SKM-1 (cell line): ENCODE results near the gene DUSP21.
A peak's percentile ranks its signal among the peaks of the same experiment; 100 is the strongest.
"Not testable (repeated sequence)": the region's sequence is repeated elsewhere in the genome, so short reads cannot be mapped to it uniquely, and the experiment has no call there.

Source experiments
- DNase-seq: peaks from one replicate; lab custom pipeline; 2025; ENCODE audit not compliant: unreplicated experiment; lab: John Stamatoyannopoulos, UW

Gene DUSP21

GRCh38 chrX:44843753-44844152, at the start of gene DUSP21:
TSS of gene DUSP21 (plus strand) at chrX:44844021. CDS start at chrX:44844133, 112 bp downstream.
- DNase-seq, result no peak

- no peak for DNase-seq
Observed at GRCh38 chrX:44795945-44796450, 47.8 kb upstream of the DUSP21 start.

- no peak for DNase-seq
Observed at GRCh38 chrX:44802613-44803012, 41.2 kb upstream of the DUSP21 start.

DNA sequence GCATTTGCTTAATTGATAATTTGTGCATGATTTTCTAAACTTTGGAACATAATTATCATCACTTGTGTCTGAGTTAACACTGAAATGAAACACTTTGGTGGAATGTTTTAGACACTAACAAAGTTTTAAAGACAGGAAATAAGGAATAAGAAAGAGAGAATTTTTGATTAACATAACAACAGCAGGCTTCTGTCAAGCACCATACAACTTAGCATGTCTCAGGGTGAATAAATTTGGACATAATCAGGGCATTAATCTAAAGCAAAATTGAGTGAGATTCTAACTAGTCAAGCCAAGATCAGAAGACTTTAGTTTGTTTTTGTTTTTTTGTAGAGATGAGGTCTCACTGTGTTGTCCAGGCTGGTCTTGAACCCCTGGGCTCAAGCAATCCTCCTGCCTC, 28.1 kb upstream of the DUSP21 start:
- no peak for DNase-seq

DNA sequence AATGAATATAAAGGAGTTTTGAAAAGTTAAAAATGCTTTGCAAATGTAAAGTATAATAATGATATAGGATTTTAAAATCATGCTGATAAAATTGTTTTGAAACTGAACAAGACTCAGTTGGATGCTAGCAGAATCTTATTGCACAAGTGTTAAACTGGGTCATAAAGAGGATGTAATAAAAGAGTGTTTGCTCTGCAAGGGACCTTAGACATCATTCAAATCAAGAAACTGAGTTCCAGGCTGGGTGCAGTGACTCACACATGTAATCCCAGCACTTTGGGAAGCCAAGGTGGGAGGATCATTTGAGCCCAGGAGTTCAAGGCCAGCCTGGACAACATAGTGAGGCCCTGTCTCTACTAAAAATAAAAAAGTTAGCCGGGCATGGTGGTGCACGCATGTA, 27.5 kb upstream of the DUSP21 start:
- DNase-seq, result no peak

DNA sequence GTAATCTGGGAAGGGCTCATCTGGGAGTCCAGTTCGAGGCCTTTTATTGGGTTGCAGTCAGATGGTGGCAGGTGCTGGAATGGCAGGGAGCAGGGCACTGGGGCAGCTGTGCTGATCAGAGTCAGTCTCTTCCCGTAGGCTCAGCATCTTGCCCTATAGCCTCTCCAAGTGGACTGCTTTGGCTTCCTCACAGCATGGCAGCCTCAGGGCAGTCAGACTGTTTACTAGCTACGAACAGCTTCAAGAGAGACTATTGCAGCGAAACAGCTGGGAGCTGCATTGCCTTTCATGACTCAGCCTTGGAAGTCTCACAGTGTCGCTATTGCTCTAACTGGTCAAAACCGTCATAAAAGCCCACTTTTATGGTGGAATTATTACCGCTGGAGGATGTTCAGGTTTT, 26.8 kb upstream of the DUSP21 start:
- no peak for DNase-seq

DNA sequence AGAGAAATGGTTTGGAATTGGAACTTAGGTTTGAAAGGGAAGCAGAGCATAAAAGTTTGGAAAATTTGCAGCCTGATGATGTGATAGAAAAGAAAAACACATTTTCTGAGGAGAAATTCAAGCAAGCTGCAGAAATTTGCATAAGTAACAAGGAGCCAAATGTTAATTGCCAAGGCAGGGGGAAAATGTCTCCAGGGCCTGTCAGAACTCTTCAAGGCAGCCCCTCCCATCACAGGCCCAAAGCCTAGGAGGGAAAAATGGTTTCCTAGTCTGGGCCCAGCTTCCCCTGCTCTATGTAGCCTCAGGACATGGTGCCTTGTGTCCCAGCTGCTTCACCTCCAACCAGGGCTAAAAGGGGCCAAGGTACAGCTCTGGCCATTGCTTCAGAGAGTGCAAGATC, 21.2 kb upstream of the DUSP21 start:
- DNase-seq, result no peak

- DNase-seq, result not testable (repeated sequence)
Observed at GRCh38 chrX:44823193-44823592, 20.6 kb upstream of the DUSP21 start.

DNA sequence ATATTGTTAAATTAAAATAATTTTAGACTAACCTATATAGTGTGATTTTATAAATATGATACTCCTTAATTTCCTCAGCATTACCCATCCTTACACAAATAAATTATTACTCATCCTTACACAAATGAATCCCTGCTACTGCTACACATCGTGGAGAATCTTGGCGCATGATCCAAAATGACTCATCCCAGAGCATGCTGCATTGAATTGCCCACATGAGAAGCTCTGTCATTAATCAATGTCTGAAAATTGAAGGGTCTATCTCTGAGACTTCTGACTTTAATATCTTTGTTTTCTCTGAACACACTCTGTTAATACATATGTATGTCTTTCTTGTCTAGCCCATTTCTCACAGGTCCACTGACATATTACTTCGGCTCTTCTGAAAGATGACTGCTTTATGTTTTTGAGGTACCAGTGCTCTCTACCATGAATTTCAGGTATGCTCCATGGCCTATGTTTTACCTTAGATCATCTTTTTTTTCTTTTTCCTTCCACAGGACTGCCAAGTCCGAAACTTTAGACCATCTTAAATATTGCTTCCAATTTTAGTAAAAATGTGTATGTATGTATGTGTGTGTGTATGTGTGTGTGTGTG, 15.7 kb upstream of the DUSP21 start:
- no peak for DNase-seq

DNA sequence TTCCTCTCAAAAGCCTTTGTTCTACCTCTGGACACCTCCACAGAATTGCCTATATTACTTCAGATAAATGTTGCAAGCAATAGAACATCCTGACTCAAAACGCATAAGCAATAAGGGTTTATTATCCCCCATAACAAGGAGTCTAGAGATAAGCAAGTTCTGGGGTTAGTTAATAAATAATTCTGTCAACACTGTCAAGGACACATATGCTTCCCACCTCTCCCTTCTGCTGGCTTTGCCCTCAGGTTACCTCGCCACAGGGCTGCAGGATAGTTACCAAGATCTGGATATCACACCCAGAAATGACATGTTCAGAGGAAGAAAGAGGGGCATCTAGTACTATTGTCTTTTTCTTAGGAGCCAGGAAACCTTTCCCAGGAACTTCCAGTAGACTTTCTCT, 14.0 kb upstream of the DUSP21 start:
- DNase-seq, result no peak

DNA sequence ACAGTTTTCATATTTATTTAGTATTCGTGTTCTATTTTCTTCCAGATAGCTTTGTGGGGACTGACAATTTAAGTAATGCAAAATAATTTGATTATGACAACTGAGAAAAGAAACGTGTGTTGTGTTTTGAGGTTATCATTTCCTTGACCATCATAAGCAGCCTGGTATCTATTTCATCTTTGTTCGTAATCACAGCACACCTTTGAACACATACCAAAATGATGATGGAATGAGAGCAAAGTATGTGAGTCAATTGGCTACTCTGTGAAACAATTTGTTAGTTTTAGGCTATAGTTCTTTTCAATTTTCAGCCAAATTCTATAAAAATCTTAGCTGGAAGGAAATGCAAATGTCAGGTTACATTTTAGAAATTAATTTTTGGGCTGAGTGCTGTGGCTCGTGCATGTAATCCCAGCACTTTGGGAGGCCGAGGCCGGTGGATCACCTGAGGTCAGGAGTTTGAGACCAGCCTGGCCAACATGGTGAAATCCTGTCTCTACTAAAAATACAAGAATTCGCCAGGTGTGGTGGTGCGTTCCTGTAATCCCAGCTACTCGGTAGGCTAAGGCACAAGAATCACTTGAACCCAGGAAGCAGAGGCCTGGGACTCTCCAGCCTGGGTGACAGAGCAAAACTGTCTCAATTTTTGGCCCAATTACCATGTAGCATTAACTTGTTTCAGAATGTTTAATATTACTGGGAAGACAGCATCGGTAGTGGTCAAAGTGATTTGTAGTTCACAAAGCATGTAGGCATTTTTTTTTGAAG, 1.1 kb upstream of the DUSP21 start:
- no peak for DNase-seq

- no peak for DNase-seq
Observed at GRCh38 chrX:44843318-44843702, 511 bp upstream of the DUSP21 start.

GRCh38 chrX:44844204-44844603, 383 bp downstream of the DUSP21 start:
- DNase-seq, result no peak

DNA sequence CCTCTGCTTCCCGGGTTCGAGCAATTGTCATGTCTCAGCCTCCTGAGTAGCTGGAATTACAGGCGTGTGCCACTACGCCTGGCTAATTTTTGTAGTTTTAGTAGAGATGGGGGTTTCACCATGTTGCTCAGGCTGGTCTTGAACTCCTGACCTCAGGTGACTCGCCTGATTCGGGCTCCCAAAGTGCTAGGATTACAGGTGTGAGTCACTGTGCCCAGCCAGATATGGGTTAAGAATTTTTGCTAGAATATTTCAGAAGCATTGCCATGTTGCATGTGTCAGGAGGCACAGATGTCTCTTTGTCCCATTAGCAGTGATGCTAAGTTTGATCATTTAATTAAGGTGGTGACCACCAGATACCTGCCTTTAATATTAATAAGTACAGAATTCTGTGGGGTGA, 7.1 kb downstream of the DUSP21 start:
- not testable (repeated sequence) for DNase-seq

DNA sequence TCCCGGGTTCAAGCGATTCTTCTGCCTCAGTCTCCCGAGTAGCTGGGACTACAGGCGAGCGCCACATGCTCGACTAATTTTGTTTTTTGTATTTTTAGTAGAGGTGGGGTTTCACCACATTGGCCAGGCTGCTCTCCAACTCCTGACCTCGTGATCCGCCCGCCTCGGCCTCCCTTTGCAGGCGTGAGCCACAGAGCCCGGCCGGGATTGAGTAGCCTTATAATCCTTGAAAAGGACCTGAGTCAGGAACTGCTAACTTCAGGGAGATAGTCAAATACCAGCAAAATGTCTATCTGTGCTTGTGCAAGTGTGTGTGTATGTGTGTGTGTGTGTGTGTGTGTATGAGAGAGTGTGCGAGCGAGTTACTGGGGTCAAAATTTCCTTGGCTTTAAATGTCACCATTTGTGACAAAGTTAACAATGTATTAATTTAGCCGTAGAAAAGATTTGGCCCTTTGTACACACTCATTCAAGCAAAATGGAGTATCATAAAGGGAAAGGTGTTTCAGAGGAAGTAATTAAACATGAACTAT, 27.4 kb downstream of the DUSP21 start:
- no peak for DNase-seq

DNA sequence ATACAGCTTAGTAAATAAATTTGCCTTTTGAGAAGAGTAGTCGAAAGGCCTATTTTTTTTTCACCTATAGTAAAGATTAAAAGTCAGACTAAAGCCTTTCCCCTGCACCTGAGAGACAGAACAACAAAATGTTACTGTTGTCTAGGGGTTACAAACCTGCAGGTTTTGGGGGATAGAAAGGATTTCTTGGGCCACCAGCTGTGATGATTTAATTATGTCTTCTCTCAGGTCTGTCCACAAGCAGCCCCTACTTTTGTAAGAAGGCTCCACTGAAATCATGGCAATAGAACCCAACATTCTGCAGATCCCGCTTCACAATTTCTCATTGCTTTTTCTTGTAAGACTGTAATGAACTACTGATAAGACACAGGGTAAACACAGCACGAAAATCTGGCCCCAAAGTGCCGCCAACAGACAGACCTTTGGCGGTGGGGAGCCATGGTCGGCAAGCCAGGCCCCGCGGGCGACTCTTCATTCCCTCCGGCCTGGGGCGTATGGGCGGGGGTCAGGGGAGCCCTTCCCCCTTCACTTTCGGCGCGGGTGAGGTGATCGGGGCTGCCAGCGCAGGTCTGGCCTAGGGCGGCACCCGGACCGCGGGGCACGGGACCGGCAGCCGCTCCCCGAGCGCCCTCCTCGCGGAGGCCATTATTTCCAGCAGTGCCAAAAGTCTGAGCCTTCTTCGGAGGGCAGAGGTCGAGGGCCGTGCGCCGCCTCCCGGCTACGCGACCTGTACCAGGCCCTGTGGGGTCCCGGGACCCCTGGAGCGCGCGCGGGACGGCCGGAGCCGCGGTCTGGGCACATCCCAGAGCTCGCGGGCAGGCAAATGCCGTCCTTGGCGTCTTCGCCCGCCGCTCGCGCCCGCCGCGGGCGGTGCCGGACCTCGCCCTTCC, 28.4 kb downstream of the DUSP21 start:
- no peak for DNase-seq

DNA sequence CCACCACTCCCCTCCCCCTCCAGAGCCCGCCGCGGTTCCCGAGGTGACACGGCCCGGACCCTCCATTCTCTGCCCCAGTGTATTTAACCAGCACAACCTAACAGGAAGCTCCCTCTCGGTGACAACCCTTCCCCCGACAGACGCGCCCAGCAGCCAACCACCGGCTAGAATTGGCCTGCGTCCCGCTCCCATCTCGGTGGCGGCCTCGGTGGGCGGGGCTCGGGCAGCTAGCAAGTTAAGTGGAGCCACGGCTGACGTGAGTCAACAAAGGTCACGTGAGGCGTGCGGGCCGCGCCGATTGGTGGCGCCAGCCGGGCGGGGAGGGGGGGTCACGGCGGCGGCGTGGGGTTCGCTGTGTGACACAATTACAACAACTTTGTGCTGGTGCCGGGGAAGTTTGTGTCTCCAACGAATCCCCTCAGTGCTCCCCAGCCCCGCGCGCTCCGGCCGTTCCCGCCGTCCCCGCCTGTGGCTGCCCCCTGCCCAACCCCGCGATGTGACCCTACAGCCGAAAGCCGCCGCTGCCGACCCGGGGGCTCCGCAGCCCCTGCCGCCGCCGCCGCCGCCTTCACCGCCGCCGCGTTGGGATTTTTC, 29.1 kb downstream of the DUSP21 start, which contains the start of gene KDM6A:
Gene KDM6A (plus strand): TSS at position 368 of the 594 bp plus-strand sequence. CDS start 364 bp downstream, outside the sequence.
- DNase-seq, result peak; percentile 70

GRCh38 chrX:44873415-44874276, 29.8 kb downstream of the DUSP21 start:
- DNase-seq, result peak; percentile 15

DNA sequence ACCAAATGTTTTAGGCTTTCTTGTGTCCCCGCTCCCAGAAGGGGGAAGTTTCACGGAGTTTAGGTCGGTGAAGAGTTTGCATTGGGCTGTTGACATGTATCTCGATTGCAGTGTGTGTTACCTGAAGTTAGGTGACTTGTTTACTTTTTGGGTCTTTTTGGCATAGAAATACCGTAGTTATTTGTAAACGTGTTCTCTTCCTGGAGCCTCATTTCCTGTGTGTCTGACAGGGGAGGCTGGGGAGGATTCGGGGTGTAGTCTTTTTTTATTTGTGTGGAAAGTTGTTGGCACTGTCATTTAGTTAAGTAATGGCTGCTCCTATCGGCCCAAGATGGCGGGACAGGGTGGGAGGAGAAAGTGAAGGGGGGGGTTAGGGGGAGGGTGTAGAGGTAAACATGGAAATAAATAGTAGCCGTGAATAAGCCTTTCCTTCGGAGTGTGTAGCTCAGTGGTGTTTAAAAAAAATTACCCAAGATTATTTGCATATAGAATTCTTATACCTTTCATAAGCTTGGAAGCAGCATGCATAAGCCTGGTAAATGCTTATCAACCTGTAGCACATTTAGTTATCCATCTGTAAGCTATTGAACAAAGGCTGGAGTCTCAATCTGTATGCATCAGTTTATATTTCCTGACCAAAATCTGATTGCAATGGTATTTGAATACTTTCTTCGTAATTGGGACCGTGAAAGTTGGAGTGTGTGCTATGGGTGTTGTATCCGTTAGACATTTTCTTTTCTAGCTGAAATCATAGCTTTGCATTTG, 30.8 kb downstream of the DUSP21 start:
- no peak for DNase-seq
